ENCODE results near the gene ZNRD2. TPM values are rescaled to one million over a fixed set of nuclear protein-coding genes. Genes with fewer than 3 reads are reported as not detected.

ZNRD2 gene
- total RNA-seq, 1 donor from 2014 or later, result 40.9 TPM

GRCh38 chr11:65609665-65610064 is 39.4 kb downstream of the ZNRD2 start:
- TF ChIP-seq, protein P1, sequence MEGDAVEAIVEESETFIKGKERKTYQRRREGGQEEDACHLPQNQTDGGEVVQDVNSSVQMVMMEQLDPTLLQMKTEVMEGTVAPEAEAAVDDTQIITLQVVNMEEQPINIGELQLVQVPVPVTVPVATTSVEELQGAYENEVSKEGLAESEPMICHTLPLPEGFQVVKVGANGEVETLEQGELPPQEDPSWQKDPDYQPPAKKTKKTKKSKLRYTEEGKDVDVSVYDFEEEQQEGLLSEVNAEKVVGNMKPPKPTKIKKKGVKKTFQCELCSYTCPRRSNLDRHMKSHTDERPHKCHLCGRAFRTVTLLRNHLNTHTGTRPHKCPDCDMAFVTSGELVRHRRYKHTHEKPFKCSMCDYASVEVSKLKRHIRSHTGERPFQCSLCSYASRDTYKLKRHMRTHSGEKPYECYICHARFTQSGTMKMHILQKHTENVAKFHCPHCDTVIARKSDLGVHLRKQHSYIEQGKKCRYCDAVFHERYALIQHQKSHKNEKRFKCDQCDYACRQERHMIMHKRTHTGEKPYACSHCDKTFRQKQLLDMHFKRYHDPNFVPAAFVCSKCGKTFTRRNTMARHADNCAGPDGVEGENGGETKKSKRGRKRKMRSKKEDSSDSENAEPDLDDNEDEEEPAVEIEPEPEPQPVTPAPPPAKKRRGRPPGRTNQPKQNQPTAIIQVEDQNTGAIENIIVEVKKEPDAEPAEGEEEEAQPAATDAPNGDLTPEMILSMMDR (IDR thresholded peaks at IDR 0.05), result no peak
- H3K27me3 Mint-ChIP-seq, result no peaks in the 10 kb centered on the region
- peaks cover 71% of the 10 kb centered on the region for H3K36me3 Mint-ChIP-seq (ENCODE audit: low read depth)
- CTCF ChIA-PET, result interaction anchor here (0.7 to 1.5 kb wide), 2 partner anchors 15 to 21 kb away, joined by 5 read pairs; no protein-coding TSS in a partner anchor
- DNase-seq, result no peak
- H3K27ac Mint-ChIP-seq, result peak overlapping the region; percentile 66
- H3K9me3 Mint-ChIP-seq, result no peaks in the 10 kb centered on the region
- intact Hi-C loops (cut with micrococcal nuclease), result no loop called here
- ATAC-seq (ENCODE audit: low read depth), result no peak
- POLR2A ChIA-PET, result interaction anchor here (1.1 to 1.3 kb wide), 2 partner anchors 15 to 37 kb away, joined by 3 to 4 read pairs; partner anchors contain the start of gene FAM89B
- H3K4me3 Mint-ChIP-seq, result peak overlapping the region; percentile 15
- peaks cover 47% of the 10 kb centered on the region for H3K4me1 Mint-ChIP-seq

DNA sequence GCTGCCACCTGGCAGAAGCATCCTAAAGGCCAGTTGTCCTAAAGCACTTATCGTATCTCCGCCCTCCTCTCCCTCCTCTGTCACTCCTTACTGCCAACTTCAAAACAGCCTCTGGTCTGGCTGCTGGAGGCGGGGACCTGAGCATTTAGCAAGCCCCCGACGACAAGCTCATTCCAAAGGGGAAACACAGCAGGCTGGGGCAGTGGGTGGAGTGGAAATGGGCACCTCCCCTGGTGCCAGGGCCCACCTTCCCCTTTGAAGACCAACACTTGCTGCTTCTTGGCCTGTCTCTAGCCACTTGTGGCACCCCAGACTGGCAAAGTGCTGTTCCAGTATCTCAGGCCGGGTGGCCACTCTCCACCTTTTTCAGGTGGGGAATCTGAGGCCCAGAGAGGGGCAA is 40.1 kb downstream of the ZNRD2 start:
- H3K4me1 Mint-ChIP-seq, result peaks cover 51% of the 10 kb centered on the region
- H3K9me3 Mint-ChIP-seq, result no peaks in the 10 kb centered on the region
- peaks cover 68% of the 10 kb centered on the region for H3K36me3 Mint-ChIP-seq (ENCODE audit: low read depth)
- POLR2A ChIA-PET, result no interaction called here
- peak overlapping the region; percentile 66 for H3K27ac Mint-ChIP-seq
- H3K4me3 Mint-ChIP-seq, result no peak overlapping the region
- H3K27me3 Mint-ChIP-seq, result no peaks in the 10 kb centered on the region
- no peak for ATAC-seq (ENCODE audit: low read depth)
- TF ChIP-seq, protein P1 (IDR thresholded peaks at IDR 0.05), result no peak
- CTCF ChIA-PET, result no interaction called here
- intact Hi-C loops (cut with micrococcal nuclease), result no loop called here
- DNase-seq, result no peak

DNA sequence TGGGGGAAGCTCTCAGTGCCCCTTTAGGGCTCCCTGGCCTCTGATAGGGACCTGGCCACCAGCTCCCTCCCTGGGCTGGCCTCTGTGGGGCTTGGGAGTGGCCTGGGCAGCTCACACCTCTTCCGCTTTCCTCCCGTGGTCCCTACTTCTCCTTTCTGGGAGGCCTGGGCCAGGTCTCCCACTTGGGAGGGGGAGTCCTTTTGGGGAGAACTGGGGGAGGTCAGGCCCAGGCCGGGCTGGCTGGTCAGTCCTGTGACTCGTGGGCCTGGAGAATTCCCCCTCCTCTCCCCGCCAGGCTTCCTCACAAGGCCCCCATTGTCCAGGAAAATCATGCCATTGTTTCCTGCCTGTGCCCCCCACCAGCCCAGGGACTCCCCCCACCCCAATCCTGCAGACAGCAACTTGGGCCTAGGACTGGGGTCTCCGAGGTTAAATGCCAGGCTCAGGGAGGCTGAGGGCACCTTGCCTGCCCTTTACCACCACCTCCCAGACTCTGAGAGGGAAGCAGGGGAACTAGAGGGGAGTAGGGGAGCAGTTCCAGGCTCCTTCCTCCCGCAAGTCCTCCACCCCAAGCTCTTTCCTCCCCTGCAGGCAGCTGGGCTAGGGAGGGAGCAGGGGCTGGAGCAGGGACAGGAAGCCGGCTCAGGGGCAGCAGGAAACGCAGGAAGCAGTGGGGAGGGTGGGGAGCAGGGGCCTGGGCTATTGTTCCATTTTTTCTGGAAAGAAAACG is 40.9 kb downstream of the ZNRD2 start:
- peak overlapping the region; percentile 66 for H3K27ac Mint-ChIP-seq
- ATAC-seq (ENCODE audit: low read depth) (no peak), DNase-seq (no peak)
- ChIA-PET CTCF (no interaction called here), POLR2A (interaction anchor here (0.6 to 5.3 kb wide), 2 partner anchors 35 to 43 kb away, joined by 3 to 62 read pairs; partner anchors contain the start of gene EHBP1L1)
- TF ChIP-seq, protein P1 (IDR thresholded peaks at IDR 0.05), result no peak
- peak overlapping the region; percentile 52 for H3K4me3 Mint-ChIP-seq
- peaks cover 54% of the 10 kb centered on the region for H3K4me1 Mint-ChIP-seq
- no peaks in the 10 kb centered on the region for H3K27me3 Mint-ChIP-seq
- H3K36me3 Mint-ChIP-seq (ENCODE audit: low read depth), result peaks cover 63% of the 10 kb centered on the region
- intact Hi-C loops (cut with micrococcal nuclease), result no loop called here
- H3K9me3 Mint-ChIP-seq, result no peaks in the 10 kb centered on the region

- H3K4me1 Mint-ChIP-seq, result peaks cover 60% of the 10 kb centered on the region
These were observed 41.7 kb downstream of the ZNRD2 start for GRCh38 chr11:65611758-65612603.

More at GRCh38 chr11:65611758-65612603, 41.7 kb downstream of the ZNRD2 start:
- H3K27me3 Mint-ChIP-seq, result no peaks in the 10 kb centered on the region
- TF ChIP-seq, protein P1 (IDR thresholded peaks at IDR 0.05), result no peak
- ATAC-seq (ENCODE audit: low read depth) (no peak), DNase-seq (no peak)
- intact Hi-C loops (cut with micrococcal nuclease), result no loop called here
- peak overlapping the region; percentile 83 for H3K27ac Mint-ChIP-seq
- ChIA-PET POLR2A (interaction anchor here (0.6 to 8.5 kb wide), 9 partner anchors 16 to 854 kb away, joined by 3 to 108 read pairs (median 7); partner anchors contain the start of genes CFL1, EHBP1L1, FAM89B and KCNK7), CTCF (interaction anchor here (1.7 kb wide), 1 partner anchor 18 kb away, joined by 6 read pairs; no protein-coding TSS in a partner anchor)
- no peaks in the 10 kb centered on the region for H3K9me3 Mint-ChIP-seq
- peaks cover 63% of the 10 kb centered on the region for H3K36me3 Mint-ChIP-seq (ENCODE audit: low read depth)
- H3K4me3 Mint-ChIP-seq, result peak overlapping the region; percentile 97
